ENCODE results near the gene TPCN1.
A peak's percentile ranks its signal among the peaks of the same experiment; 100 is the strongest.

Gene TPCN1

DNA sequence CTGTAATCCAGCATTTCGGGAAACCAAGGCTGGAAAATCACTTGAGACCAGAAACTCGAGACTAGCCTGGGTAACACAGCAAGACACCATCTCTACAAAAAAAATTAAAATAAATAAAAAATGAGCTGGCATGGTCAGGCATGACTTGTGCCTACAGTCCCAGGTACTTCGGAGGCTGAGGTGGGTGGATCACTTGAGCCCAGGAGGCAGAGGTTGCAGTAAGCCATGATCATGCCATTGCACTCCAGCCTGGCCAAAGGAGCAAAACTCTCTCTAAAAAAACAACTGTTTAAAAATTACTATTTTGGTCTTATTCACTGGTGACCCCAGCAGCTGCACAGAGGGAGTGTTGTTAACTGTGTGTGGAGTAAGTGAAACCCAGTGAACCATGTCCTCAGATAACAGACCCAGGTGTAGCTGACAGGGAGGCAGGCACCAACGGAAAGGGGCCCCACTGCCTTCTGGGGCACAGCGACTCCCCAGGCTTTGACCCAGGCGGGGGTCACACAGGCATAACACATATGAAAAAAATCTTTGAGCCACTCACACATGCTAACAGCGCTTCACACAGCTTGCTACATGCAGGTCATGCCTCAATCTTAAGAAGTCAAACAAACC lies 48.1 kb upstream of the TPCN1 start:
- TF ChIP-seq EZH2phosphoT487 (conservative IDR thresholded peaks at IDR 0.05; ENCODE audit: low read length): no peak
- TF ChIP-seq, protein P1, sequence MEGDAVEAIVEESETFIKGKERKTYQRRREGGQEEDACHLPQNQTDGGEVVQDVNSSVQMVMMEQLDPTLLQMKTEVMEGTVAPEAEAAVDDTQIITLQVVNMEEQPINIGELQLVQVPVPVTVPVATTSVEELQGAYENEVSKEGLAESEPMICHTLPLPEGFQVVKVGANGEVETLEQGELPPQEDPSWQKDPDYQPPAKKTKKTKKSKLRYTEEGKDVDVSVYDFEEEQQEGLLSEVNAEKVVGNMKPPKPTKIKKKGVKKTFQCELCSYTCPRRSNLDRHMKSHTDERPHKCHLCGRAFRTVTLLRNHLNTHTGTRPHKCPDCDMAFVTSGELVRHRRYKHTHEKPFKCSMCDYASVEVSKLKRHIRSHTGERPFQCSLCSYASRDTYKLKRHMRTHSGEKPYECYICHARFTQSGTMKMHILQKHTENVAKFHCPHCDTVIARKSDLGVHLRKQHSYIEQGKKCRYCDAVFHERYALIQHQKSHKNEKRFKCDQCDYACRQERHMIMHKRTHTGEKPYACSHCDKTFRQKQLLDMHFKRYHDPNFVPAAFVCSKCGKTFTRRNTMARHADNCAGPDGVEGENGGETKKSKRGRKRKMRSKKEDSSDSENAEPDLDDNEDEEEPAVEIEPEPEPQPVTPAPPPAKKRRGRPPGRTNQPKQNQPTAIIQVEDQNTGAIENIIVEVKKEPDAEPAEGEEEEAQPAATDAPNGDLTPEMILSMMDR (IDR thresholded peaks at IDR 0.05; ENCODE audit: insufficient read depth, low read length, poor library complexity, severe bottlenecking): no peak
- no peak overlapping the region for H2AFZ ChIP-seq (ENCODE audit: low read depth, low read length, severe bottlenecking)
- peaks cover 24% of the 10 kb centered on the region for H3F3A ChIP-seq (ENCODE audit: insufficient read depth)
- no peak overlapping the region for H3K4me3 ChIP-seq (ENCODE audit: insufficient read depth, low read length, poor library complexity, severe bottlenecking)
- peak overlapping the region; percentile 93 for H3K27ac ChIP-seq (ENCODE audit: low read depth, low read length)
- peak overlapping the region; percentile 52 for H3K4me2 ChIP-seq (ENCODE audit: low read depth, low read length, poor library complexity, severe bottlenecking)
- peak overlapping the region; percentile 51 for H3K9ac ChIP-seq (ENCODE audit: low read length)
- H3K36me3 ChIP-seq (ENCODE audit: low read length): peaks cover 28% of the 10 kb centered on the region
- H3K27me3 ChIP-seq (ENCODE audit: low read length): no peaks in the 10 kb centered on the region
- H3K9me3 ChIP-seq (ENCODE audit: insufficient read depth, low read length): no peaks in the 10 kb centered on the region
- H3K9me2 ChIP-seq (replicated peaks; ENCODE audit: insufficient read depth, low read length): no peaks in the 10 kb centered on the region
- H4K20me1 ChIP-seq (ENCODE audit: low read depth, low read length): no peaks in the 10 kb centered on the region
- H3K79me2 ChIP-seq (ENCODE audit: insufficient read depth, low read length): no peaks in the 10 kb centered on the region

GRCh38 chr12:113174461-113175384 lies 46.5 kb upstream of the TPCN1 start:
- H3K27ac ChIP-seq (ENCODE audit: low read depth, low read length): peak overlapping the region; percentile 93
- no peak overlapping the region for H2AFZ ChIP-seq (ENCODE audit: low read depth, low read length, severe bottlenecking)
- H3K4me2 ChIP-seq (ENCODE audit: low read depth, low read length, poor library complexity, severe bottlenecking): peak overlapping the region; percentile 52
- TF ChIP-seq, protein P1 (IDR thresholded peaks at IDR 0.05; ENCODE audit: insufficient read depth, low read length, poor library complexity, severe bottlenecking): peak; percentile 93
- no peak for TF ChIP-seq EZH2phosphoT487 (conservative IDR thresholded peaks at IDR 0.05; ENCODE audit: low read length)
- peaks cover 33% of the 10 kb centered on the region for H3K36me3 ChIP-seq (ENCODE audit: low read length)
- H4K20me1 ChIP-seq (ENCODE audit: low read depth, low read length): no peaks in the 10 kb centered on the region
- H3F3A ChIP-seq (ENCODE audit: insufficient read depth): peaks cover 24% of the 10 kb centered on the region
- H3K27me3 ChIP-seq (ENCODE audit: low read length): no peaks in the 10 kb centered on the region
- H3K9me3 ChIP-seq (ENCODE audit: insufficient read depth, low read length): no peaks in the 10 kb centered on the region
- H3K9me2 ChIP-seq (replicated peaks; ENCODE audit: insufficient read depth, low read length): no peaks in the 10 kb centered on the region
- no peak overlapping the region for H3K4me3 ChIP-seq (ENCODE audit: insufficient read depth, low read length, poor library complexity, severe bottlenecking)
- no peaks in the 10 kb centered on the region; the same call in 1 of the 2 replicates for H3K79me2 ChIP-seq (ENCODE audit: insufficient read depth, low read length)
- peak overlapping the region; percentile 51 for H3K9ac ChIP-seq (ENCODE audit: low read length)

DNA sequence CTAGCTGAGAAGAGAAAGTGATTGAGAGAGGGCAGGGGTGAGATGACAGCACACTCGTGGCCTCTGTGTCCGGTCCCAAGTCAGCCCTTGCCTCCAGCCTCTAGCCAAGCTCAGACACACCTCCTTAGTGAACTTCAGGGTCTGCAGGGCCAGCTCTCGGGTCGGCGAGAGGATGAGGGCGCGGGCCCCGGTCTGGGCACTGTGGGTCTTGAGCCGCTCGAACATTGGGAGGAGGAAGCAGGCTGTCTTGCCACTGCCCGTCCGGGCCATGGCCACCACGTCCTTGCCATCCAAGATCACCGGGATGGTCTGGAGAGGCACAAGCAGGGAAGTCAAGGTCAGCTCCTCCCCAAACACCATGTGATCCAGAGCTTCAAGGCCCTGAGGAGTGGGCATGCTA lies 42.2 kb upstream of the TPCN1 start:
- Histone ChIP-seq H3K9ac (ENCODE audit: low read length) (no peak overlapping the region), H3K9me2 (replicated peaks; ENCODE audit: insufficient read depth, low read length) (no peaks in the 10 kb centered on the region), H3K36me3 (ENCODE audit: low read length) (peaks cover 26% of the 10 kb centered on the region)

More for the DNA sequence above, 42.2 kb upstream of the TPCN1 start:
- TF ChIP-seq EZH2phosphoT487 (conservative IDR thresholded peaks at IDR 0.05; ENCODE audit: low read length): no peak
- TF ChIP-seq, protein P1 (IDR thresholded peaks at IDR 0.05; ENCODE audit: insufficient read depth, low read length, poor library complexity, severe bottlenecking): no peak
- Histone ChIP-seq H3K9me3 (ENCODE audit: insufficient read depth, low read length) (no peaks in the 10 kb centered on the region), H3F3A (ENCODE audit: insufficient read depth) (peaks cover 10% of the 10 kb centered on the region; the same call in 1 of the 2 replicates), H3K4me3 (ENCODE audit: insufficient read depth, low read length, poor library complexity, severe bottlenecking) (no peak overlapping the region), H3K27me3 (ENCODE audit: low read length) (no peaks in the 10 kb centered on the region), H3K27ac (ENCODE audit: low read depth, low read length) (no peak overlapping the region), H4K20me1 (ENCODE audit: low read depth, low read length) (no peaks in the 10 kb centered on the region), H3K4me2 (ENCODE audit: low read depth, low read length, poor library complexity, severe bottlenecking) (no peak overlapping the region), H2AFZ (ENCODE audit: low read depth, low read length, severe bottlenecking) (no peak overlapping the region), H3K79me2 (ENCODE audit: insufficient read depth, low read length) (peaks cover 37% of the 10 kb centered on the region)
